NCI-H1105 treated with DMSO at 0.1 percent for 48 hours (cell line): ENCODE data around the gene CNOT8.
A peak's percentile ranks its signal among the peaks of the same experiment; 100 is the strongest.
"Not testable (repeated sequence)": the region's sequence is repeated elsewhere in the genome, so short reads cannot be mapped to it uniquely, and the experiment has no call there.

Experiments
- DNase-seq: peaks from one replicate; lab custom pipeline; 2025; lab: John Stamatoyannopoulos, UW

Gene CNOT8

DNA sequence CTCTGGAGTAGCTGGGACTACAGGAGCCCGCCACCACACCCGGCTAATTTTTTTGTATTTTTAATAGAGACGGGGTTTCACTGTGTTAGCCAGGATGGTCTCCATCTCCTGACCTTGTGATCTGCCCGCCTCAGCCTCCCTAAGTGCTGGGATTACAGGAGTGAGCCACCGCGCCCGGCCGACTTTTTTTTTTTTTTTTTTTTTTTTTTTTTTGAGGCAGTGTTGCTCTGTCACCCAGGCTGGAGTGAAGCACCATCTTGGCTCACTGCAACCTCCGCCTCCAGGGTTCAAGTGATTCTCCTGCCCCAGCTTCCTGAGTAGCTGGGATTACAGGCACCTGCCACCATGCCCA lies 22.8 kb upstream of the CNOT8 start:
- DNase-seq: not testable (repeated sequence)

DNA sequence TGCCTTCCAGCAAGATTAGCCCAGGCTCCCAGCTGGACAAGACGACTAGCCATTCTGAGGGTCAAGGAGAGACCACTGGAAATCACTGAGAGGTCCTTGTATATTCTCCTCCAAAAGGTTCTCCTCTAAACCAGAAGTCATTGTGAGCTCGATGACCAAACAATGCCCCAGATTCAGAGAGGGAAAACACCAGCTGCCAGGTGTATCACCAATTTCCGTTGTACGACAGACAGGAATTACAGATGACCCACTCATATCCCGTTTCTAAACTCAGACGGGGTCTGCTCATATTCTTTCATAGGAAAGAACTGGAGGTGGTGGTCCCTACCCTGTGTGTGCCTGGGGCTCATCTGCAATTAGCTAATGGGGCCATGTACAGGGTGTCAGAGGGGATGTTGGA lies 22.2 kb upstream of the CNOT8 start:
- no peak for DNase-seq

DNA sequence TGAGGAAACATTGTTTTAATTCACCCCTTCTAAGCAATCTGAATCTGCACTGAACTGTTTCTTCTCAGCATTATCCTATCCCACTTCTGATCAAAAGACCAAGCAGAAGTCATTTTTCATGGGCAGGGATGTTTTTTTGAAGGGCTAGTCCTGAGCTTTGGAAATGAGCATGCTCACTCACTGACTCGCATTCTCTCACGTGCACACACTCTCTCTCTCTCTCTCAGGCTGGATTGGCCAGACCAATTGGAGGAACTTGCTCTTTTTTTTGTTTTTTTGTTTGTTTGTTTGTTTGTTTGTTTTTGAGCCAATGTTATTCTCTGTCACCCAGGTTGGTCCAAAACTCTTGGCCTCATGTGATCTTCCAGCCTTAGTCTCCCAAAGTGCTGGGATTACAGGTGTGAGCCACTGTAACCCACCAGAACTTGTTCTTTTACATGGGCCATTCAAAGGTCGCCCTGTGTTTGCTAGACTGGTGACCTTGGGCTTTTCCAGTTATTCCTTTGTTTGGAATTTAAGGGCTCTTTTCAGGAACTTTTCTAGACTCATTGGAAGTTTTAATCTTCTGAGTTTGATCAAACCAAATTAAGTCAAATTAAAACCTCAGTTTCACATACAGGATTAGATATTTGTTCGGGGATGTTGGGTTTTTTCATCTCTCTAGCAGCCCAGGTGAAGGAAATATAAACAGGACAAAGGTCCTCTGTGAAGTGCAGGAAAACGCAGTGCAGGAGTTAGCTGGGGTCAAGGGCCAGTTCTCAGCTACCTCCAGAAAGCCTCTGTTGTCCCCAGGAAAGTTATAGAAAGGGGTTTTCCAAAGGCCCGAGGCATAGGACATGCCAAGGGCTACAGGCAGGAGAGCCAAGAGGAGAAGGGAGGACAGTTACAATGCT lies 21.2 kb upstream of the CNOT8 start:
- no peak for DNase-seq

DNA sequence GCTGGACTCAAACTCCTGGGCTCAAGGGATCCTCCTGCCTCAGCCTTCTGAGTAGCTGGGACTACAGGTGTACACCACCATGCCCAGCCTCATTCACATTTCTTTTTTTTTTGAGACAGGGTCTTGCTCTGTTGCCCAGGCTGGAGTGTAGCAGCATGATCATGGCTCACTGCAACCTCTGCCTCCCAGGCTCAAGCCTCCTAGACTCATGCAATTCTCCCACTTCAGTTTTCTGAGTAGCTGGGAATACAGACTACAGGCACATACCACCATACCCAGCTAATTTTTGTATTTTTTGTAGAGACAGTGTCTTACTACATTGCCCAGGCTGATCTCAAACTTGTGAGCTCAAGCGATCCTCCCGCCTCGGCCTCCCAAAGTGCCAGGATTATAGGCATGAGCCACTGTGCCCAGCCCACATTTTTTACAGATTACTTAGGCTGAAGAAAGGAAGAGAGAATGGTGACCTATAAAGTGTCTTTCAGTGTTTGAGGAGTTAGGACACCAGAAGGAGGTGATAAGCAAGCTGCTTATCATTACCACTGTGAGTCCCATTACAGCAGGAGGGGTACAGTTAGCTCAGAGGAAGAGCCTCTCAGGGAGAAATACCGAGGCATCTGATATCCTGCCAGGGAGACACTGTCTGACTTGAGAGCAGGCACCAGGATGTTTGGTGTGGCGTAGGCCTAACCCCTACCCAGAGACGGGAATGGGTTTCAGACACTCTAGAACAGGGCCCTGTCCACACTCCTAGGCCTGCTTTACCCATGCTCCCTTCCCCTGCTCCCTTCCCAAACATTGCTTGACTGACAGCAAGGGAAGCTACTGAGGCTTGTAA lies 17.8 kb upstream of the CNOT8 start:
- no peak for DNase-seq

DNA sequence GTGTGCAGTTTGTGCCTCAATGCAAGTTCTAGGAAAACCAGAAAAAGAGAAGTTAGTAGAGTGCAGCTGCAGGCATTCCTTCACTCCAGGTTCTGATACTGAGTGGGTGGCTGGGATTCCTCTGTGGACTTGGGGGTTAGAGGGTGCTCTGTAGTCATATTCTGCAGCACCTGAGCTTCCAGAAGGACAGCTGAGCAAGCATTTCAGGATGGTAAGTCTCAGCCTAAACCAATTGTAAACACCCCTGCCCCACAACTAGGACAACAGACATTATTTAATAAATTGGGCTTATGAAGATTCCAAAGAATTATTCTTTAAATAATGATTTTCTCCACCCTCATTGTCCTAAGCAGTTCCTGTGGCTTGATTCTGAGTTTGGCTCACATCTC lies 17.2 kb upstream of the CNOT8 start:
- no peak for DNase-seq

DNA sequence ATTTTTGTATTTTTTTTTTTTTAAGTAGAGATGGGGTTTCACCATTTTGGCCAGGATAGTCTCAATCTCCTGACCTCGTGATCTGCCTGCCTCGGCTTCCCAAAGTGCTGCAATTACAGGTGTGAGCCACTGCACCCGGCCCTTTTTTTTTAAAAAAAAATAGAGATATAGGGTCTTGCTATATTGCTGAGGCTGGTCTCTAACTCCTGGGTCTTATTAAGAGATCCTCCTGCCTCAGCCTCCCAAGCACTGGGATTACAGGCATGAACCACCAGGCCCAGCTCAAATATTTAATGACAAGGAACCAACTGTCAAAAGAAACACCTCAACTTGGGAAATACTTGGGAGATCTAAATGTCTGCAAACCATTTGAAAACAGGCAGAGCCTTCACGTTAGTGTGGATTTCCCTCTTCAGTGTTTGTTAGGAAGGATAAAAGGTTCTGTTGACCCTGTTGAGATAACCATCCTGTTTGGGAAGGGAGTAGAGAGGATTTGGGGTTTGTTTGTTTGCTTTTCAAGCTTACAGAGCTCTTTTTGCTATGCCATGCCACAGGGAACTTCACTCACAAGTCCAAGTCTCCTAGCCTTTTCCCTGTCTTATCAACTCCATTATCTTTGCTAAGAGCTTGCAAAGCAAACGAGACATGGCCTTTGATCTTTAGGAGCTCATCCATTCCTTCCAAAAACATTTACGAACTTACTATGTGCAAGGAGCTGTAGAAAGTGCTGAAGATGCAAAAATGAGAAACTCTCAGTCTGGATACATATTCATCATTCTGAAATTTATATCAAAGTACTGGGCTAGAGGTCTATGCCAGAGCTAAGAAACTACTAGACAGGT lies 15.5 kb upstream of the CNOT8 start:
- no peak for DNase-seq

DNA sequence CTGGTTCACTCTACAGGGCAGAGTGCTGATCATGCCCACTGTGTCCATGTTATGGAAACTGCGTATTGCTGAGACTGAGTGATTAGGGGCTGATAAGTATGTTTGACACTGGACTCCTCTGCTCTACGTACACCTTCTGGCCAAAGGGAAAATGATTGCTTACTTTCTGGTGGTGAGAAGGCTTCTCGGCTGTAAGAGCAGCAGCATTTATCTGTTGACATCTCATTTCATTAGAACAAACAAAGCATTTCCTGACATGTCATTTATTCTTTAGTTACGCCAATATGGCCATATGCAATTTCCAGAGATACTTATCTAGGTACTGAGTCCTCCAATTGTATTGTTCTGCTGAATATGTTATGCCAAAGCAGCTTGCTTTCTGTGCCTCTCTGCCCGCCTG lies 13.6 kb upstream of the CNOT8 start:
- no peak for DNase-seq

DNA sequence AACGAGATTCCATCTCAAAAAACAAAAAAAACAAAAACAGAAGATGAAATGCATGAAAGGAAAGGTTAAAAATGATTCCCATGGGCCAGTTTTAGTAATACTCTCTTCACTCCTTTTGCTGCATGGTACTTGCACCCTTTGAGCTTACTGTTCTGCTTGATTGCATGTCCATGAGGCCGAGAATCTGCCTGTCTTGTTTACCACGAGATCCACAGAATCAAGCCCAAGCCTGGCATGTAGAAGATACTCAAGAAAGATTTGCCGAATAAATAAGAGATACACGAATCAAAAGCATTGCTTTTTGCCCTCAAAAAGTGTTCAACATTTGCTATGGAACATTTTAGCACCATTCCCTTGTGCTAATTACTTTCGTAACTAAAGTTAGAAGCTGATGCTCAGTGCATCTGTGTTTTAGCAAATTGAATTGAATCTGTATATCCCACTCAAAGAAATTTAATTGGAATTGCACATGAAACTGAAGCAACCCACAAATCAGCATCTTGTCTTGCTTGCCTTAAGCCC lies 9.1 kb upstream of the CNOT8 start:
- DNase-seq: no peak

DNA sequence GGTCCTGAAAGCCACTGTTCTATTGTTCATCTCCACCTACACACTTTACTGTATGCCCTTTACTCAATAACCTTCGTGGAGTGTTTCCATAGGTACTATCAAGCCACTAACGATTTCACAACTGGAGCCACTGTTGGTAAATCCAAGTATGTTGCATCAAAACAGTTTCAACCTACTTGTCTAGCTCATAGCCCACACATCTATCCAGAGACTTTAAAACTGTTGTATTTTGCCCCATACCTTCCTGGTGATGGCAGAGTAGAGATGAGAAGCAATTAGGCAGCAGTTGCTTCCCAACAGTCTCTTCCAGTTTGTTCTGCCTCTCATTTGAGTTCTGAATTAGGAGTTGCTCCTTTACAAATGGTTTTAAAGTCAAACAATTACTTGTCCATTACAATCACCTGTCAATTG lies 8.6 kb upstream of the CNOT8 start:
- no peak for DNase-seq

DNA sequence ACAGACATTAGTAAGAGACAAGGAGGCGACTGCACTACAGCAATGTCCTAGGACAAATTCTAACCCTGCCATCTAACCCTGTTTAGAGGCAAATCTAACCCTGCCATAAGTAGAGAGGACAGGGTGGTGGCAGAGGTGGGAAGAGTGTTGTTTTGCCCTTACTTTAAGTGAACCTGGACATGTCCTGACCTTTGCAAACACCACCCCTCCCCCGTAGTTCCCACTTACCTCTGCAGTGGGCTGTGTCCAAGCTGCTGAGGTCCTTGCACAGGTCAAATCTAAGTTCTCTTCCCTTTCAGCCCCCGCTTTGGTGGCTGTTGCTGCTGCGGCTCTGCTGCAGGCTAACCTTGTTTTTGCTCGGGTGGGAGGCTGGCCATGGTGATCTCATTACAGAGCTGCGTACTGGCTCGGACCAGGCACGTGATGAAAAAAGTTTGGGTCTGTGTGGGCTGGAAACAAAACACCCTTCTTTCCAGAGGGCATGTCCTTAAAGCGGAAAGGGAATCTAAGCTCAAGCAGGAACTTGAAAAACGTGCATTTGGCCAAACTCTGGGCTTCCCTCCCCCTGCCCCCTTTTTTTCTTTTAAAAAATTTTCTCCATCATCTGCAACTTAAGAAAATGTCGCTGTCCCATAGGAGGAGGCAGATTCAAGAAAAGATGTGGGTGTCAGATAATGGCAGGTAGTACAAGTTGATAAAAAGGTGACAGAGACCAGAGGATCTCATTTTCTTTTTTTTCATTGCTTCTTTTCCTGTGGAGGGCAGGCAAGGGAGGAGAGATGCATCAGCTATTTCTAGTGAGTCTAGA lies 8.0 kb upstream of the CNOT8 start, which contains the start of gene FAXDC2:
Gene FAXDC2 (minus strand): TSS at position 349 of the 808 bp plus-strand sequence. CDS start 12,425 bp downstream, outside the sequence.
- no peak for DNase-seq

DNA sequence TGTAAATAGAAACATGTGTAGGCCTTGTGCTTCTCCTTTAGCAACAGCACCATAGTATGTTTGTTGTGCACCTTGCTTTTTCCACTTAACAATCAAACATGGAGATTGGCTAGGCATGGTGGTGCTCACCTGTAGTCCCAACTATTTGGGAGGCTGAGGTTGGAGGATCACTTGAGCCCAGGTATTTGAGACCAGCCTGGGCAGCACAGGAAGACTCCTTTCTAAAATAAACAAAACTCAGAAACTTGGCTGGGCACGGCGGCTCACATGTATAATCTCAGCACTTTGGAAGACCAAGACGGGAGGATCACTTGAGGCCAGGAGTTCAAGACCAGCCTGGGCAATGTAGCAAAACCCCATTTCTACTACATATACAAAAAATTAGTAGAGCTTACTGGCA lies 7.1 kb upstream of the CNOT8 start:
- no peak for DNase-seq

DNA sequence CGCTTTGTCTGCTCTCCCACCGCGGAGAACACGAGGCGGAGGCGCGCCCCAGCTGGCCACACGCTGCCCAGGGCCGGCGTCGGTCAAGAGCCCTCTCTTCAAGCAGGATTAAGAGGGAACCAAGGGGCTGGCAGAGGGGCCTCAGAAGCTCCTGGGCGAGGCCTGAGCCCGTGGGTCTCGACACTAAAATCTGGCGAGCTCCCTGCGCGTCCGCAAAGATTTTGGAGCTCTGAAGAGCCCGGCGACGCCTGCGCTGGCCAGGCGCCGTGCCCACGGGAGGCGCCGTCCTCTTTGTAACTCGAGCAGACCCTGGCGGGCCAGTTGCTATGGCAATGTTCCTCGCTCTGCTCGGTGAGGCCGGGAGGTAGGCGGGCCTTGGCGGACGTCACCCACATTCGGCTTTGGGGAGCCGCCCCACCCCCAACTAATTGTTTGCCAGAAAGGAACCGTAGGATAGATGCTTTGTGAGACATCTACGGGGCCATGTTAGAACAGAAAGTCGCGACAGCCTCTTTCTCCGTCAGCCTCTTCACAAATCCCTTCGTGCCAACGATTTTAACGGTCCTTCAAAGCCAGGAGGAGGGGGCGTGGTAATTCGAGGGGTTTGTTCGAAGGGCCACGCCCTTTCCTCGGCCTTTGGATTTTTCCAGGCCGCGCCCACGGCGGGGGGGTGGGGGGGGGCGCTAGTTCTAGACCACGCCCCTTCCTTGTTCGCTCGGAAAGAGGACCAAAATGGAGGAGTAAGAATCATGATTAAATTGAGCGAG lies 714 bp upstream of the CNOT8 start:
- peak; percentile 91 for DNase-seq

DNA sequence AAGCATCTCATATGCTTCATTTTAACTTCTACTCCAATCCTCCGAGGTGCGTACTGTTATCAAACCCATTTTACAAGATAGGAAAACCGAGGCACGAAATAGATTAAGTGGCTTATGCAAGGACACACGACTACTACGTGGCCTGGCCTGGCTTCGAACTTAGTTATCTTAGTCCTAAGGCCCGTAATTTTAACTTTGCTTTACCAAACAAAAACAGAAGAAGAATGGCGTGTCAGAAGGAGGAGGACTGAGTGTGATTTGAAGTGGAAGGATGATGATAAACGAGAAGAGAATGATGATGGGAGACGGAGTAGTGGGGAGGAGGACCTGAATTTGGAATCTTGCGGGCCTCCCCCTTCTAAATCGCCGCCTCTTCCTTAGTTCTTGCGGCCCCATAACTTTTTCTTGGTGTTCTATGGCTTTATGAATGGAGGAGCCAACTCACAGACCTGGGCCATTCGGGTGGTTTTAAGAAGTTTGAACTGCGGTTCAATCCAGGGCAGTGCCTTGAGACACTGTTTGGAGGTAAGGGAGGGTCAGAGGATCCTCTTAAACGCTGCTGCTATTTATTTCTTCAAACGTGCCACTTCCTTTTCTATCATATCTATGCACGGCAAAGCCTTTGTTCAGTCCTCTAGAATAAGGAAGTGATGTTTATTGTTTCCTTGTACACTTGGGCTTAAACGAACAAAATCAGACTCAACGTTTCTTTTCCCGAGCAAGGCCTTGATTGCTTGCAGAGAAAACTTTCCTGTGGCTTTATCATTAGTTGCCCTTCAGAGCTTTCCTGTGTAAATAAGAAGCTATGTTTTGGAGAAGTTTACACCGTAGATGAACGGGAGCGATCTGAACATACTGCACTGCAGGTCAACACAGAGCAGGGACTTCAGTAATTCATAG lies 795 bp downstream of the CNOT8 start:
- DNase-seq: no peak

DNA sequence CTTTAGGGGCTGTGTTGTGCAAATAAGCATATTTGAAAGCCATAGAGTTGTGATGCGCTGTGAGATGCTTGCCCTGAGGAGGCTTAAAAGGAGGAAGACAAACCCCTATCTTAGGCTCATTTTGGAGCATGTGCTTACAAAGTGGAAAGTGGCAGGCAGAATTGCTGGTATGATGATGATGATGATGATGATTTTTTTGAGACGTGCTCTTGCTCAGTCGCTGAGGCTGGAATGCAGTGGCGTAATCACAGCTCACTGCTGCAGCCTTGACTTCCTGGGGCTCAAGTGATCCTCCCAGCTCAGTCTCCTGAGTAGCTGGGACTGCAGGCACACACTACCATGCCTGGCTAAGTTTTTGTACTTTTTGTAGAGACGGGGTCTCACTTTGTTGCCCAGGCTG lies 1.7 kb downstream of the CNOT8 start:
- DNase-seq: no peak

DNA sequence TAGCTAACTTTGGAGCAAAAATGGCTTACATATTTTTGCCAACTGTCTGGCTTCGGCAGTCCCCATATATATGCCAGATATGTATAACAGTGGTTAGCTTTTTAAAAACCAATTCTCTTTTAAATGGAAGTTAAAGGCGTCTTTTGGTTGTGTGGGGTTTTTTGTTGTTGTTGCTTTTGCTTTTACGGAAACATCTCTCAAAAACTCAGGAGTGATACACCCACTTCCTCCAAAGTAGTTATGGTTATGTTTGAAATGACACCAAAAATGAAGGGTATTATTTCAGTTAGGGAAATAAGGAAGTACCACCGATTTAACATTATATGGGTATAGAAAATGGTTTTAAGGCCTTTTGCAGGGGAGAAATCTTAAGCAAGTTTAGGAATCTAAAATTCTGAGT lies 2.3 kb downstream of the CNOT8 start:
- DNase-seq: no peak

DNA sequence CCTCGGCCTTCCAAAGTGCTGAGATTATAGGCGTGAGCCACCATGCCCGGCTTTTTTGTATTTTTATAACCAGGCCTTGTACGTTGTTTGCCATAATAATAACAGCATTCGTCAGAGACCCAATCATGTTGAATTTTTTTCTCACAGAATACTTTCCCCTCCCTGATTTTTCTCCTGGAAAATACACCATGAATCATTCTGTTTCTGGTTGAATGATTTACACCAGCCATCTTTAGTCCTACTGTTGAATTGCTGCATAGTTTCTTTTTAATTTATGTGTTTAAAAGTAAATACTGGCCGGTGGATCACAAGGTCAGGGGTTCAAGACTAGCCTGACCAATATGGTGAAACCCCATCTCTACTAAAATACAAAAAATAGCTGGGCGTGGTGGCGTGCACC lies 3.5 kb downstream of the CNOT8 start:
- DNase-seq: no peak

DNA sequence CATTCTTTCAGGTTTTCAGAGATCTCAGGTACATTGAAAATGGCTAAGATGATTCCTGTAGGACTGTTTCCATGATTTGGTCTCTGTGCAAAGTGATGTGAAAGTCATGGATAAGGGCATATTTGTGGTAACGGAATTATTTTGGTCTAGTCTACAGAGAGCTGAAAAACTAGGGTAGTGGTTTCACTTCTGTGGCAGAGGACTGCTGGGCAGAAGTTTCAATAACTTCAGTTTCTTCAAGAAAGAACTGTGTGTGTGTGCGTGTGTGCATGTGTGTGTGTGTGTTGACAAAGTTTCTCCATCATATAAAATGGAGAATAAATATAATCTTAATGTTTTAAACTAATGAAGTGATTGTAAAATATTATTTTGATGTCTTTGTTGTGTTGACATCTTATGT lies 4.3 kb downstream of the CNOT8 start:
- no peak for DNase-seq

DNA sequence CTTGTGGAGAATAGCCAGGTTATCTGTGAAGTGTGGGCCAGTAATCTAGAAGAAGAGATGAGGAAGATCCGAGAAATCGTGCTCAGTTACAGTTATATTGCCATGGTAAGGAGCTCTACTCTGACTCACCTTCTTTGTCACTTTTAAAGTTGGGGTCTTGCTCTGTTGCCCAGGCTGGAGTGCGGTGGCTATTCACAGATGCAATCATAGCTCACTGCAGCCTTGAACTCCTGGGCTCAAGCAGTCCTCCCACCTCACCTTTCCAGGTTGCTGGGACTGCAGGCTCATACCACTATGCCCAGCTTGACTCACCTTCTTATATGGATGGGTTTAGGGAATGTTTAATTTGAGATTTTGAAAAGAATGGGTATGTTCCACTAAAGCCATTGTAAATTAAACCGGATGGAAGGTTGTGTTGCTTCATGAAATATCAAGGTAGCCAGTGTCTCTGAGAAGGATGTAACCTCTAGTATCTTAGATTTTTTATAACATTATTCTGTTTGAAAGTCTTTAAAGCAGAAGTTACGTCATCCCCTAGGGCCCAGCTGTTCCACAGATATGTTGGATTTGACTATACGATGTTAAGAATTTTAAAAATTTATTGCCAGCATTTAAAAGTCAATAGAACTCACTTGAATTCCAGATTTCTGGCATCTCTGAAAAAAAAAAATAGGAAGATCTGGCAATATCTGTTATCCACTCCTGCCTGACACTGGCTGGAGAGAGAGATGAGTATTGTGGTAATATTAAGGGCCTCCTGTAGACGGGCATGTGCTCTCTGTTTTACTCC lies 5.1 kb downstream of the CNOT8 start:
- DNase-seq: no peak
